ENCODE data around the gene MUC13.

Gene MUC13

GRCh38 chr3:124903896-124904834, 30.4 kb downstream of the MUC13 start:
- no peak for DNase-seq

- no peak for DNase-seq
These were observed 37.6 kb downstream of the MUC13 start for GRCh38 chr3:124896824-124897526.

GRCh38 chr3:124895756-124896155, 38.8 kb downstream of the MUC13 start:
- no peak for DNase-seq

GRCh38 chr3:124893526-124893925, 41.0 kb downstream of the MUC13 start:
- no peak for DNase-seq

GRCh38 chr3:124890573-124891190, 43.9 kb downstream of the MUC13 start:
- no peak for DNase-seq

GRCh38 chr3:124888482-124889441, 45.8 kb downstream of the MUC13 start:
- DNase-seq: no peak

- no peak for DNase-seq
These were observed 46.6 kb downstream of the MUC13 start for GRCh38 chr3:124887932-124888298.

- peak in 41 of 56 donors; percentile 11 to 68 (median 33) for DNase-seq
These were observed 47.2 kb downstream of the MUC13 start, which contains the start of gene ITGB5 for GRCh38 chr3:124887177-124887931. Gene ITGB5, minus strand, starts transcription at chr3:124887365. Its CDS starts 365 bp downstream, at chr3:124887000.

- DNase-seq: peak in 48 of 56 donors; percentile 10 to 72 (median 44)
These were observed 48.1 kb downstream of the MUC13 start for GRCh38 chr3:124886168-124887056.

GRCh38 chr3:124885466-124886167, 48.9 kb downstream of the MUC13 start:
- DNase-seq: peak in 4 of 56 donors; percentile 7 to 29 (median 20)

- no peak for DNase-seq
These were observed 50.0 kb downstream of the MUC13 start for GRCh38 chr3:124884474-124885101.

- no peak for DNase-seq
These were observed 50.6 kb downstream of the MUC13 start for GRCh38 chr3:124883766-124884473.

GRCh38 chr3:124882816-124883747, 51.5 kb downstream of the MUC13 start:
- no peak for DNase-seq

GRCh38 chr3:124881976-124882697, 52.4 kb downstream of the MUC13 start:
- DNase-seq: no peak

- no peak for DNase-seq
These were observed 55.2 kb downstream of the MUC13 start for GRCh38 chr3:124879337-124879680.

All from nucleus accumbens (tissue), 56 donors.